ENCODE results near the gene MOSPD2.
A peak's percentile ranks its signal among the peaks of the same experiment; 100 is the strongest.

Gene MOSPD2

DNA sequence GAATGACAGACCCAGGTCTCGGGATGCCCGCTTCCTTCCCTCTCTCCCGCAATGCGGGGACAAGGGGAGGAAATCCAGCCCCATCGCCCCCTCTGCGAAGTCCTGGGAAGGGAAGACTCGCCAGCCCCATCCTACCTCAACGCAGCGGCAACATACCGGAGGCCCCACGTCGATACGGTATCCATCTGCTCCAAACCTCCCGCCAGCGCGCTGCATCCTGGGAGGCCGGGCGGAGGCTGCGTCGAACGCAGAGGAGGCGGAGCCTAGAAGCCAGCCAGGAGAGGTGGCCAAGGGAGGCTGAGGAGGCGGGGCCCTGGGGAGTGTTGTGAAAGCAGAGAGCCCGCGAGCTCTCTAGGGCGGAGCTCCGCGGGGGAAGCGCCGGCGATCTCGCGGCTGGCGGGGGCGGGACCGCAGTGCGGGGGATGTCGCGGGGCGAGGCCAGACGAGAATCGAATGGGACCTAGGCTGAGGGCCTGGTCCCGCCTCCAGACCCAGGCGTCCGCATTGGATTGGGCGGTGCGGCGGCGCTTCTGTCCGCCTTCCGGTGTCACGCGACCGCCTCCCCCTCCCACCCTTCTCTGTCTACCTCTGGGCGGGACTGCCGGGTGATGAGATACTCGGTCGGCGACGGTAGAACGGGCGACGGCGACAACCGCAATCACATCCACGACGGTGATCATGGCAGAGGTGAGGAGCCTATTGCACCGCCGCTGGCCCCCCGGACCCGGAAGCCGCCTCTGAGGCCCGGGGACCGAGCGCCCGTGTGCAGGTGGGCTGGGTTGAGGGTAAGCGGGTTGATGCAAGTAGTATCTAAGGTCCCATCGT lies at the start of gene MOSPD2, which contains the start of gene FANCB:
MOSPD2 (plus strand) TSS at position 571 of the 825 bp plus-strand sequence; CDS start at position 679, 108 bp downstream.
FANCB (minus strand) TSS at position 219 of the 825 bp plus-strand sequence. CDS start 7,559 bp downstream, outside the sequence.
- peak; percentile 95 for DNase-seq

DNA sequence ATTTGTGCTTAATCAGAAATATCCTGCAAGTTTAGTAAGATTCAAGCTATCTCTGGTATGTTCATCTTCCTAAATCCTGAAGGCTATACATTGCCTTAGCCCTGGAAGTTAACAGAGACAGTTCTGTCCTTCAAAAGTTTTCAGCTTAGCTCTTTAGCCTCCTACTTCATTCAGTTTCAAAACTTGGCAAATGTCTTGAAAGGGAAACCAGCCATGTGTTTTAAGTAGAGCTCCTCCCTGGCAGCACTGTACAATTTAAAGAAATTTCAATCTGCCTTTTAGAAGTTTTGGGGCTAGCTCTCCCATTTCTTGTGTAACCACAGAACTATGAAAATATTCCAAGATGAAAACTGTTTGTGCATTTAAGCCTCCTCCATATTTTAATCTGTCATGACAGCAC lies 47.4 kb upstream of the MOSPD2 start:
- no peak for DNase-seq

DNA sequence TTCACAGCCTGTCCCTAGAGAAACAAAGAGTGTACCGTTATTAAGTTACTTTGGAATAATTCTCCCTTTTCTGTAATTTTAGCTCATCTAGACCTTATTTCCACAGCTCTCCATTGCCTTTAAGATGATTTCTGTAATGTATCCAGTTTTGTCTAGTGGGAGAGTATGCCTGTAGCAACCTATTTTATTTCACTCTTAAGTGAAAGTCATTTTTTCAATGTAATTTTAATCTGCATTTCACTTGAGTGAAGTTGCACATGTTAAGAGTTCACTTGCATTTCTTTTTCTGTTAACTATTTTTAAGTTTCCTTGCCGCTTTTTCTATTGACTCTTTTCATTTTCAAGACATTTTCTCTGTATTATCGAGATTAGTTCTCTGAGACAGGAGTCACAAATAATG lies 46.9 kb upstream of the MOSPD2 start:
- no peak for DNase-seq

DNA sequence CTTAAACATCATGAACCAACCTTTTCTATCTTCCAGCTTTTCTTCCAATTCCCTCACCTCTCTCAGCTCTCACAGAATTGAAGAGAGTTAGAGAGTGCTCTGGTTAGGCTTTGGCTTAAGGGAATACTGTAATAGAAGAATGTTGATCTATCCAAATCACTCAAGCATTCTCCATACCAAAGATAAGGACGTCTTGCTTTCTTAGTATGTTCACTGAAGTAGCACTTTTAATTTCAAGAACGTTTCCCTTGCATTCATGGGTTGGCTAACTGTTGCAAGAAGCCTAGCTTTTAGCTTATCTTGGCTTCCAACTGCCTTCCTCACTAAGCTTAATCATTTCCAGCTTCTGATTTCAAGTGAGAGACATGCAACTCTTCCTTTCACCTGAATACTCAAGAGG lies 43.6 kb upstream of the MOSPD2 start:
- DNase-seq = no peak

DNA sequence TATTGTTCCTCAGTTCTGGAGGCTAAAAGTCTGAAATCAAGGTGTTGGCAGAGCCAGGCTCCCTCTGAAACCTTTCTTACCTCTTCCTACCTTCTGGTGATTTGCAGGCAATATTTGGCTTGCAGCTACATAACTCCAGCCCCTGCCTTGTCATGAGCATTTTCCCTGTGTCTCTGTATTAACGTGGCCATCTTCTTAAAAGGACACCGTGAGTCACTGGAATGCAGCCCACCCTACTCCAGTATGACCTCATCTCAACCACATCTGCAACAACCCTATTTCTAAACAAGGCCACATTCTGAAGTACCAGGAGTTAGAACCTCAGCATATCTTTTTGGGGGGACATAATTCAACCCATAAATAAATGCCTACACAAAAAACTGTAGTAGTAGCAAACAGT lies 41.1 kb upstream of the MOSPD2 start:
- DNase-seq = no peak

DNA sequence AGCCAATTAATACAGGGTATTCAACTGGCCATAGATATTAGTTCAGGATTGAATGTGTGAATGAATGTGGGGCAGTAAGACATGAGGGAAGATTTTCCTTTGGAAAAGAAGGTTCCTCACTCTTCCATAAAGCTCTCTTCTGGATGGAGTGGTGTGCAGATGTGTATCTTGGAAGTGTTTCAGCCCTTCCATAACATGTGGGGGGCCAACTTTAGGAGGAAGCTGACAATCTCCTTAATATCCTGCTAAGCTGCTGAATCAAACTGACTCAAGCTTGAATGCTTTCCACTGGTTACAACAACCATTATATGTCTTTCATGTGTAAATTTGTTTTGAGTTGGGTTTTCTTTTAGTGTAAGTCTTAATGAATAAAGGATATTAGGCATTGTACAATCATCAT lies 40.6 kb upstream of the MOSPD2 start:
- no peak for DNase-seq

DNA sequence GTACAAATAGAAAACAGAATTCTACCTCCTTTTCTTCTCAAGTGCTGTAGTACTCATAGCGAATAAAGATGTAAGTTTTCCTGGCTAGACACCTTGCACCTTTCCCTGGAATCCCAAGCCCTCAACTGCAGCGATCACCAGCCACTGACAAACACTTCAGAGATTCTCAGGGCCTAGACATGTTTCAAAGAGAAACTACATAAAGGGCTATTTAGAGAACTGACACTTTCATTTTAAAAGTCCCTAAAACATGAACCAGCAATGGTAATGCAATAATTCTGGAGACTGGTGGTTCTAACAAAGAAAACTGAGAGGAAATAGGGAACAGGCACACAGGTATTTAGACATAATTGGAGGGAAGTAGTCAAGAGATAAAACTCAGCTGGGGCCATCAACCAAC lies 36.1 kb upstream of the MOSPD2 start:
- DNase-seq = no peak

DNA sequence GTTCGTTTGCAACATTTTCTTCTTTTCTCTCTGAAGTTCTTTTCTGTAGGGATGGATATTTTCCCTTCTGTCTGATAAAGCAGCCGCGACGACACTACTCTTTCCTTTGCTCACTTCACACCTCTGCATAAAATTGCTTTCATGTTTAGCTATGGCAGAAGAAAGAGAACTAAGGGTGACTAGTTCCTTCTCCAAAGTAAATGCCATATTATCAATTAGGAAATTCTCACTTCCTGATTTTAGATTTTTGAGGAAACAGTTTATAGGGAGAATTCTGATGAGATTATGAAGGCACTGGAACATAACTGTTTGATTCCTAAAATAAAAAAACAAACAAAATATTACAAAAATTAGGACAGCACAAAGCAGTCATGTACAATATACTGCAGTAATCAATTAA lies 29.6 kb upstream of the MOSPD2 start:
- no peak for DNase-seq

DNA sequence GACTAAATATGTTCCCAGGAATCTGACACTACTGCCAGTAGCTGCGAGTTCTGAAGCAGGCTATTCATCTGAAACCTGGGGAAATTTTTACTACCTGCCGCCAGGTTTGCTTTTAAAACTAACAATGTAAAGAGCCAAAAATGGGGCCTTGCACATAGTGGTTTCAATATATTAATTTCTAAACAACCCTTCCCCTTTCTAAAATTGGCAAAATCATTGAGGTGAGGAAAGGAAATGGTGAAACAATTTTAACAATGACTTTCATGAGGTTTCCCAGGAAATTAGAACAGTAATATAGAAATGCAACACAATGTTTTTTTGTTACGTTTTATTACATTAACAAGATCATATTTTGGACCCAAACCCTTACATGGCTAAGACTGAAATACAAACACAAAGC lies 21.7 kb upstream of the MOSPD2 start:
- DNase-seq = no peak

DNA sequence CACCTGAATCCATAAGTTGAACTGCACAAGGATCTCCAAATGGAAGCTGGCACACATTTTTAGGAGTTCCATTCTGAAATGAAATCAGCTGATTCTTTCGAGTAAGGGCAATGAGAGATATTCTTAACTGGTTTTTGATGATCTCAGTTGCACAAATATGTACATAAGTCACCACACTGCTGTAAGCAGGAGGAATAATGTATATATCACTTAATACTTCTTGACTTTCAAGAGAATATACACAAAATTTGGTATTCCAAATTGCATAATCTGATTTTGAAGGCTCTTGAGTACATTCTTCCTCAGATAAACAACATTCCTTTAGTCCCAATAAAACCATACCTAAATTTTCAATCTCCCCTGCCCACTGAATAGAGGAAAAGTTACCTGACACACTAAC lies 8.6 kb upstream of the MOSPD2 start:
- DNase-seq = no peak

DNA sequence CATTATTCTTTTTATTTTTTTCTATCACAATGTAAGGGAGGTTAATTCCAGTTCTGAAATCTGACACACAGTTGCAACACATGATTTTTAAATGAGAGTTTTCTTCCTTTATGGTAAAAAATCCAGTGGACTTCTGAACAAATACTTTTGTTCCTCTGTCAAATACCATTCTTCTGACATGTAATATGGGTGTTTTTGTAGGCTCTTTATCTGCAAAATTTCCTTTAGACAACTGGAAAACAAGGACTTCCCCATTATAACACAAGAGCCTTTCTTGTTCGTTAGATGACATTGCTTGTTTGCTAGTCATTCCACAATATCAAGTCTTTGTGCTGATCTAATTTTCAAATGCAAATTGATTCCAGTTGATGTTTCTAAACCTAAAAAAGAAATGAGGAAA lies 8.0 kb upstream of the MOSPD2 start:
- no peak for DNase-seq

DNA sequence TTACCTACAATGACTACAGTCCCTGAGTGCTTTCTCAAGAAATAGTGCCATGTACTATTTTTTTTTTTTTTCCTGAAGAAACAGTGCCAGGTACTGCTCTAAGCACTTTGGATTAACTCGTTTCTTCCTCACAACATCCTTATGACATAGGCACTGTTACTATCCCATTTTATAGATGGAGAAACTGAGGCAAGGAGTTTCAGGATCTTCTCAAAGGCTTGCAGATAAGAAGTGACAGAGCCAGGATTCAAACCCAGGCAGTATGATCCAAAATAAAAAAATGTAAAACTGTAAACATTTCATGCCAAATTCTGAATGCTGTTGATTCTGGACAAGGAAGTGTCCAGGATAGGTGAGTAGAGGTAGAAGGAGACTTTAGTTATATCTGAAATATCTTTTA lies 1.5 kb upstream of the MOSPD2 start:
- no peak for DNase-seq

DNA sequence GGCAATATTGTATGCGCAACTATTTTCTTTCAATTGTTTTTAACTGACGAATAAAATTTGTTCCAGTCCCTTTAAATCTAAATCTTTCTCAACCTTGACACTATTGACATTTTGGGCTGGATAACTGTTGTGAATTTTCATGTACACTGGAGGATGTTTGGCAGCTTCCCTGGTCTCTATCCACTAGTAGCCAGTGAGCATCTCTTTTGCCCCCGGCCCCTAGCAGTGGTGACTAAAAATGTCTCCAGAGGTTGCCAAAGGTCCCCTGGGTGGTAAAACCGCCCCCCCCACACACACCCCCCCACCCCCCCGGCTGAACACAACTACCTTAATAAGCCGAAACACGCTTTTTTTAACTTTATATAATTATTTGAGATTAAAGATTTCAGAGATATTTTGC lies 866 bp upstream of the MOSPD2 start:
- no peak for DNase-seq

DNA sequence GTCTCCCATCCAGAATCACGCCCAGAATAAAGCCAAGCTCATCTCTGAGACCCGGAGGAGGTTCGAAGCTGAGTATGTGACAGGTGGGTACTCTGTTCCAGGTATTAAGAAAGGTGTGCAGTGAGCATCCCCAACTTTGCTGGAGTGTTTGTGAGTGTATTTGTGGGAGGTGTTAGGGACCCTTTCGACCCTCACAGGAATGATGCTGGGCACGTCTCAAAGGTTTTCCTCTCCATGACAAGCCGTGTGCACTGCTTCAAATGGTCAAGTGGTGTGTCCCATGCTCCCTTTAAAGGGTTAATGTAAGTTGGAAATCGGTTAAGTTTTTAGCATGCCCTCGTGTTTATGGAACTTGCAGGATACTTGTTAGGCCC lies 442 bp downstream of the MOSPD2 start:
- DNase-seq = no peak

DNA sequence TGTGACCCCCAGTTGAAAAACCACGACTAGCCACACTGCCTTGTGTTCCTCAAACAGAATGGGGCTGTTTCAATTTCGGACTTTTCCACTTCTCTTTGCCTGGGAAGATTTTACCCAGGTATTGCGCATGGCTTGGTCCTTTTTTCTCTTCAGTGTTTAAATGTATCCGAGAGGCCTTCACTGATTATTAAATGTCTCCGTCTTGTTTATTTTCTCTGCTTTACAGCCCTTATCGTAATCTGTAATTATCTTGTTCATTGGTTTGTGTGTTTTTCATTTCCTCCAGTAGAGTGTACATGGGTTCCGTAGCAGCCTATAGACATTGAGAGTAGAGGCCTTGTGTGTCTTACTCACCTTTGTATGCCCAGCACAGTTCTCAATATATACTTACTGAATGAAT lies 2.4 kb downstream of the MOSPD2 start:
- no peak for DNase-seq

DNA sequence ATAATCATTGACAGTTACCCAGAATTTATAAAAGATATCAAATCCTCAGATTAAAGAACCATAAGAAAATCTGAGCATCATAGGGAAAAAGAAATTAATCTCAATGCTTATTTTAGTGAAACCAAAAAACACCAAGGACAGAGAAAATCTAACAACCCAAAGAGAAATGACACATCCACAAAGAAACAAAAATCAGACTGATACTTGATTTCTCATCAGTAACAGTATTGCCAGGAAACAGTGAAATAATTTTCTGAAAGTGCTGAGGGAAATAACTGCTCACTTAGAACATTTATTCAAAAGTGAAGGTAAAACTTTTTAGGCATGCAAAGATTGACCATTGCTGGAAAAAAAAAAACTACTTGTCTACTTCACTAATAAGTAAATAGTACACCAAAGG lies 10.6 kb downstream of the MOSPD2 start:
- DNase-seq = no peak

DNA sequence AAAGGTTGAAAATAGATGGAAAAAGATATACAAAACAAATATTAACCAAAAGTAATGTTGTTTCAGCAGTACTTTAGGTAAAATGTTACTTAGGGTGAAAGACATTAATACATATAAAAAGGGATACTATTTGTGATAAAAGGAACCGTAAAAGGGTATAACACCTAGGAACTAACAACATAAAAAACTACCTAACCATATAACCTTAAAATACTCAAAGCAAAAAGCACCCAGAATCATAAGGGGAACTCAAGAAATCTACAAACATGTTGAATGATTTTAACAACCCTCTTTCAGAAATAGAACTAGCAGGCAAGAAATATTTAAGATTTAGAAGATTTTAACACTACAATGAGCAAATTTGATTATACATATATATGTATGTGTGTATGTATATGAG lies 11.5 kb downstream of the MOSPD2 start:
- no peak for DNase-seq

DNA sequence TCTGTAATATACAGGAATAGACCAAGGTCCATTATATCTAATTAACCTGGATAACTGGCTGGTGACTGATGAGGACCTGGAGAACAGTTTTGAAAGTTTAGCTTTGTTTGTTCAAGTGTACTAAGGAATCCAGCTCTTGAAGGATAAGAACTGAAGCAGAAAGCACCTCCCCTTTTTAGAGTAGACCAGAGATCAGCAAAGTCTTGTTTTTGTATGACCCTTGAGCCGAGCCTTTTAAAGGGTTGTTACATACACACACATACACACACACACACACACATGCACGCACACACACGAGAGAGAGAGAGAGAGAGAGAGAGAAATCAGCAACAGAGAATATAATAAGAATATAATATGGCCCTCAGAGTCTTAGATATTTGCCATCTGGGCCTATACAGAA lies 13.0 kb downstream of the MOSPD2 start:
- DNase-seq = no peak

DNA sequence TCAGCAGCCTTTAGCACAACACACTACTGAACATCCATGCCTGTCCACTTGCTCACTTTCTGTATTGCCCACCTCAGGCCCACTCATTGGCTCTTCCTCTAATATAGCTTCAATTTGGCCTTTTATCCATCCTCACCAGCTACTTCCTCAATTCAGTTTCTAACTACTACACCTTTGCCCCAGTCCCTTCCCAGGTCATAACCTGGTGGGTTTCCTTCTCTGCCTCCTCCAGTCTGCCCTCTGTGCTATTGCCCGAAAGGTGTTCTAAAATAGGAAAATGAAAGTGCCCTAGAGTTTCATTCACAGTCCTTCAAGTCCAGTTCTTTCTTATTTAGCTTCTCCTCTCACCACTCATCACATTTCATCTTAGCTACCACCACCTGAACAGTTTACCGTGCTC lies 23.1 kb downstream of the MOSPD2 start:
- no peak for DNase-seq

DNA sequence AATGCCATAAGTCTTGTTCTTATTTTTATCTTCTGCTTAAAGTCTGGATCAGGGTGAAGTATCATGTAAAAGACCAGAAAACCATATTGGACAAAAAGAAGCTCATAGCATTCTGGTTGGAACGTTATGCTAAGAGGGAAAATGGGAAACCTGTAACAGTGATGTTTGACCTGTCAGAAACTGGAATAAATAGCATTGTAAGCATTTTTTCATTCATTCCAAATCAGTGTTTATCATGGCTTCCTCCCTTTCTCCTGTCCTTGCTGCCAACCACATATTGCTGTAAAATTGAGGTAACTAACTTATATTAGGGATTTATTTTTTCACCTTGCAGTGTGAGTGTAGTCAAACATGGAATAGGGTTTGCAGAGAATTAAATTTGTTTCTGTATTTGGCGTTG lies 23.8 kb downstream of the MOSPD2 start:
- no peak for DNase-seq

DNA sequence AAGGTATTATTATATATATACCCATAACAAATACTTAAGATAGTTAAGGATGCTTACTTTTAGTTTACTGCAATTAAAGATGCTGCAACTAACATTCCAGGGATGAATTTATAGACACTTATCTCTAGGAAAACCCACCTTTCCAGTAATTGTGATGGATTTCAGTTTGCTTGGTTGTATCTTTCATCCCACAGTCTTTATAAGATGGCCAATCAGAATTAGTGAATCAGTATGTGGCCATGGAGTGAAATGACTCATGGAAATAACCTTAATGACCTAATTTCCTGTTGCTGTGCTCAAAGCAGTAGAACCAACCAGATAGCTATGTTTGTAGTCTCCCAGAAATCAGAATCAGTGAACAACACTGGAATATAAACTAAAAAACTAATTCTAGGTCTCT lies 26.4 kb downstream of the MOSPD2 start:
- peak; percentile 0 for DNase-seq

DNA sequence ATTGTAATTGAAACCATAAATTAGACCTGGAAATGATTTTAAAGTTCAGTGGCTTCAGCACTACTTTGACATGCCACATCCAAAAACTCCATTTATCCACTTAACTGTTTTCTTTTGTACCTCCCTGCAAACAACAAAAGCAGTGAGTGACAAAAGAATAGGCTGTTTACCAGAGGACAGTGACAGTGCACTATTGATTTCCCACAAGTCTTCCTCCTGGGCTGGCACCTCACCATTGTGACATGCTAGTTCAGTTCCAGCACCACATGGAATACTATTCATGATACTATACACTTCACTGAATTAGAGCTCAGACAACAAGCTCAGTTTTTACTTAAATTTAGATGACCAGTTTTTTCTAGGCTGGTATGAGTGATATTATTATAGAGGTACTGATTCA lies 29.3 kb downstream of the MOSPD2 start:
- DNase-seq = no peak

DNA sequence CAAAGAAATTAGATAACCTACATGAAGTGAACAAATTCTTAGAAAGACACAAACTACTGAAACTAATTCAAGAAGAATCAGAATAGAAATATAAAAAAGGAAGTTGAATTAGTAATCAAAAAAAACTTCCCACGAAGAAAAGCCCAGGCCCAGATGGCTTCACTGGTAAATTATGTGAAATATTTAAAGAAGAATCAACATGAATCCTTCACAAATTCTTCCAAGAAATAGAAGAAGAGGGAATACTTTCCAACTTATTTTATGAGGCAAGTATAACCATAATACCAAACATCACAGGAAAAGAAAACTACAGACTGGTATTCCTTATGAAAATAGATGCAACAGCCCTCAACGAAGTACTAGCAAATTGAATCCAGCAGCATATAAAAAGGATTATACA lies 30.7 kb downstream of the MOSPD2 start:
- no peak for DNase-seq

DNA sequence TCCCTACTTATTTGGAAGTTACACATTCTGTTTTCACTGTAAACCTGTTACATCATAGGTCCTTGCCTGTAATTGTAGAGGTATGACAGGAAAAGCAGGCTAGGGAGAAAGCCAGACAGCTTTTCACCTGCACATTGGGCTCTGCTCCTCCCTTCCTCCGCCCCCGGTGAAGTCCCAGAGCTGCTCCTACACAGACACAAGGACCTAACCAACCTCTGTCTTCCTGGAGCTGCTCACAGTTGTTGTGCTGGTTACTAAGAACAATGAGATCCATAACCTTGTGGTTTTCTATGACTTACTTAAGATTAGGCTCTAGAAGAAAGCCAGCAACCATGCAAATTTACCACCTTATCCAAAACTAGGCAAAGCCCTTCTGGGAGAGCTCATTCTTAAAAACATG lies 40.0 kb downstream of the MOSPD2 start:
- DNase-seq = no peak

DNA sequence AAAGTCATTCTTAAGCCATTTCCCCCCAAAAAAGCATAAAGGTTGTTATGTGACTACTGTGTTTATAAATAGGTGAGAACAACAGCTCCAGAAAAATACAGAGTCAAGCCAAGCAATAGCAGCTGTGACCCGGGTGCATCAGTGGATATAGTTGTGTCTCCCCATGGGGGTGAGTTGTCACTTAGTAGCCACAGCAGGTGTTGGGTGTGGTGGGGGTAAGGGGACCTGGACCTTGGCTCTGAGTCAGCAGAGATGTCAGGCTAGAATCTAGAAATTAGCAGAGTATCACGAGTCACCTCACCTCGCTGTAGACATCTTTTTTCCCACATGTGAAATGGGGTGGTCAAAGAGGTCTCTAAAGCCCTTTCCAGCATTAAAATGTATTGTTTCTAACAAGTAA lies 42.4 kb downstream of the MOSPD2 start:
- no peak for DNase-seq

Data from CD4-positive, alpha-beta T cell treated with Interleukin-12 subunit alpha and Interleukin-12 subunit beta, for 1 hour (primary cell).